HG02759 (cell line): ENCODE results near the gene ATP8B4.

Source experiments
- ATAC-seq: cut with Tn5 transposase; IDR thresholded peaks from one replicate; pipeline ENCODE4 v1.9.1; 2021; ENCODE audit warnings: mild to moderate bottlenecking, moderate library complexity; ENCODE audit not compliant: unreplicated experiment

ATP8B4 gene

GRCh38 chr15:49900903-49901235 lies 218.2 kb downstream of the ATP8B4 start:
- no peak for ATAC-seq

- no peak for ATAC-seq
Observed at GRCh38 chr15:49900006-49900902, 218.8 kb downstream of the ATP8B4 start.

- no peak for ATAC-seq
Observed at GRCh38 chr15:49898575-49899283, 220.3 kb downstream of the ATP8B4 start.

GRCh38 chr15:49898097-49898496 lies 220.9 kb downstream of the ATP8B4 start:
- no peak for ATAC-seq

GRCh38 chr15:49895347-49896223 lies 223.4 kb downstream of the ATP8B4 start:
- ATAC-seq = no peak

GRCh38 chr15:49890689-49891088 lies 228.3 kb downstream of the ATP8B4 start:
- ATAC-seq = no peak

- no peak for ATAC-seq
Observed at GRCh38 chr15:49889536-49889935, 229.5 kb downstream of the ATP8B4 start.

GRCh38 chr15:49888734-49889133 lies 230.3 kb downstream of the ATP8B4 start:
- ATAC-seq = no peak

- ATAC-seq = no peak
Observed at GRCh38 chr15:49888323-49888693, 230.7 kb downstream of the ATP8B4 start.

GRCh38 chr15:49887659-49888322 lies 231.2 kb downstream of the ATP8B4 start:
- no peak for ATAC-seq

GRCh38 chr15:49883121-49883520 lies 235.9 kb downstream of the ATP8B4 start:
- ATAC-seq = no peak

GRCh38 chr15:49881866-49882265 lies 237.2 kb downstream of the ATP8B4 start:
- ATAC-seq = no peak

- no peak for ATAC-seq
Observed at GRCh38 chr15:49881433-49881832, 237.6 kb downstream of the ATP8B4 start.

- ATAC-seq = no peak
Observed at GRCh38 chr15:49877873-49878521, 241.0 kb downstream of the ATP8B4 start.

GRCh38 chr15:49877117-49877872 lies 241.7 kb downstream of the ATP8B4 start:
- ATAC-seq = no peak

- ATAC-seq = no peak
Observed at GRCh38 chr15:49876401-49877038, 242.5 kb downstream of the ATP8B4 start.

- peak; percentile 66 for ATAC-seq
Observed at GRCh38 chr15:49875392-49875791, 243.6 kb downstream of the ATP8B4 start.

- no peak for ATAC-seq
Observed at GRCh38 chr15:49870472-49870871, 248.6 kb downstream of the ATP8B4 start.

GRCh38 chr15:49868348-49868747 lies 250.7 kb downstream of the ATP8B4 start:
- no peak for ATAC-seq
